CD4-positive, alpha-beta T cell treated with Interleukin-17A for 4 hours (primary cell): ENCODE results near the gene NES.

ENCODE experiments used
- DNase-seq: peaks from one replicate; pipeline ENCODE4 v3.0.0-alpha.2; 2020; ENCODE audit warnings: mixed read lengths

Gene NES

DNA sequence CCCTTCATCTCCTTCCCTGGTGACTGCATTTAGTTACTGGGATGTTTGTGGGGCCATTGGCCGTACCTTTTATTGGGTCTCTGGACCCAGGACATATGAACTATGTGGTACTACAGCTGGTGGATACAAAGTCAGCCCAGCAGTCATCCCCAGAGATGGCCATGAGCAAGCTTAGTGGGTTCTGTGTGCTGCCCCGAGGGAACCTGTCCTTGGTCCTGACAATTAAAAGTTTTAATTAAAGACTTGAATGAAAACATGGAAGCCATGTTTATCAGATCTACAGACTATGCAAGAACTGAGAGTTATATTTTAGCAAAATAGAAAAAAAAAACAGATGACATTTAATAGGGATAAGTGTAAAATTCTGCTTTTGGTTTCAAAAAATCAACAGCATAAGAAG is 2.8 kb upstream of the NES start:
- no peak for DNase-seq

DNA sequence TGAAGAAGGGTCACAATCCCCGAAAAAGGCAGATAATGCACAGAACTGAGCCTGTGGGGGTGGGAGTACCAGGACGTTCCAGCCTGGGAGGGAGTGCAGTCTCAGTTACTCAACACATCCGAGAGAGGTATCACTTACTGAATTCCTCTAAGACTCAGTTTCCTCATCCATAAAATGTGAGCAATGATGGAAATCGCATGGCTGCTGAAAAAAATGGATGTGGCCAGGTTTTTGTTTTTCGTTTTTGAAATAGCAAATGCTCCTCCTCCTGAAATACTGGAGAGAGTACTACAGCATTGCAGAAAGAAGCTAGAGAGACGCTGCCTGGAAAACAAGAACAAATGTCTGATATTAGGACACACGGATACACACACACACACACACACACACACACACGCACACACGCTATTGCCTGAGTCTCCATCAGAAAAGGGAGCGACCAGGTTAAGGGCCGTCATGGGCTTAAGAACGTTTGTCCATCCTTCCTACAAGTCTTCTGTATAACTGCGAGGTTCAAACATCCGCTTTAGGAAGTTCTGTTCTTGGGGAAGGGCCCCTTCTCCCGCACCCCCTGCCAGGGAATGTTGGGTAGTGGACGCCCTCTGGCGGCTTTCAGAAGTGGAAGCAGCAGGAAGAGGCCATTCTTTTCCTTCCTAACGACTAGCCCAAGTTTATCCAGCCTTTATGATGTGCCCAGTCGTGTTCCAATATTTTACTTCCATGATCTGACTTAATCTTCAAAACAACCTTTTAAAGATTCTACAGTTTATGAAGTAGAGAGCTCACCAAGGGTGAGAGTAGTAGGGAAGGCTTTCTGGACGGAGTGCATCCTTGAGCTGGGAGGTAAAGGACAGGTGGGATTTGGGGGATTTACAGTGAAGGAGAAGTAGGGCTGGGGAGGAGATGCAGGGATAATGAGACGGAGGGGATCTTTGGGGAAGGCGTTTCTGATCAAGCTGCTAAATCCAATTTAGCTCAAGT is 699 bp upstream of the NES start:
- peak; percentile 51 for DNase-seq

DNA sequence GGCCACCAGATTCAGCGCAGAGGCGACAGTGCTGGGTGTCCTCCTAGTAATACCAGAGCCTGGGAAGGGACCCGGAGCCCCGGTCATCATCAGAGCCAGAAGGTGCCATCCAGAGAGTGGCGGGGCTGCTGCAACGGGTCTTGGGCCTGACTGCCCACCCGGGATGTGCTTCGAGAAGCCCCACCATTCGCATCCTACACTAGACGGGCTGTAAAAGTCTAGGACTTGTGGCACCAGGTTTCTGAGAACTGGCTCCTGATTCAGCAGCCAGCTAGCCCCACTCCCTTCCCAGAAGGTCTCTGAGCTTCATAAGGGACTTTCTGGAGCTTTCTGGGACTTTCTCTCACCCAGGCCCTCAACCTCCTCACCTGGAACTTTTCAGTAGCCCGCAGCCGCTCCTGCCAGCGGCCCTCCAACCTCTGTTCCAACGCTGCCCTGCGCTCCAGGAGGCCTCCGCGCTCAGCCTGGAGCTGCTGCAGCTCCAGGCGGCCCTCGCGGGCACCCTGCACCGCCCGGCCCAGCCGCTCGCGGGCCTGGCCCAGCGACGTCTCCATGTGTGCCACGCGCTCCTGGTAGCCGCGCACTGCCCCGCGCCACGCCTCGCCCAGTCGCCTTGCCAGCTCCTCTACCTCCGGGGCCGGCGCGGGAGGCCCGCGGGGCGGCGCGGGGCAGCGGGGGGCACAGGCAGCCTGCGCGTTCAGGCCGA is 940 bp downstream of the NES start:
- no peak for DNase-seq

DNA sequence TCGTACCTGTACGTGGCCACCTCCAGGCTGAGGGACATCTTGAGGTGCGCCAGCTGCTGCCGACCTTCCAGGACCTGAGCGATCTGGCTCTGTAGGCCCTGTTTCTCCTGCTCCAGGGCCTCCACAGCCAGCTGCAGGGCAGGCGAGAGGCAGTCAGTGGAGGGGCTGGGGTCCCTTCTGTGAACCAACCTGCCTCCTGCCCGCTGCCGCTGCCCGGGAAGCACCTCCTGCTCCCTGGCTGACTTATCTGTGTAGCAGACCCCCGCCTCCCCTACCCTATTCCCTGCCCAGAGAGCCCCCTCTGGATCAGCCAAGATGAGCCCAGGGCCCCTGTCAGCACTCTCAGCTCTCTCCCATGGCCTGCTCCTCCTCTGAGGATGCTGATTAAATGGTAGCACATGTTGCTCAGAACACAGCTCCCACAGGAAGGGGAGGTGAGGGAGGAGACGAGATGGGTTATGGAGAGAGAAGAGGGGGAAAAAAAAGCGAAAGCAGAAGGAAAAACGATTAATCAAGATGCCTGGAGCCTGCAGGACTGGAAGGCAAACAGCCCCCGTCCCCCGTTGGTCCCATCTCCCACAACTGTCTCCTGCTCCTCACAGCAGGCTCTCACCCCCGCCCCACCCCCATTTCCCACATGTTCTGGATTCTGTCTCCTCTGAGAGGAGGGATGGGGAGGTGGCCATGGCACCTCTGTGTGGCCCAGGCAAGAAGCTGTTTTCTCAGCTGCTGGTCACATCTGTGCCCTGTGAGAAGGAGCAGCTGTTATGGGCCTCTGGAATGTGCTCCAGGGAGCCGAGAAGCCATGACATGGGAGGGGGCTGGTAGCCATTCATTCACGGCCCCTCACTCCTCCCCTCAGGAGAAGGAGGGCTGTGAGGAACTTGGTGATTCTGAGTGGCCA is 1.7 kb downstream of the NES start:
- no peak for DNase-seq

DNA sequence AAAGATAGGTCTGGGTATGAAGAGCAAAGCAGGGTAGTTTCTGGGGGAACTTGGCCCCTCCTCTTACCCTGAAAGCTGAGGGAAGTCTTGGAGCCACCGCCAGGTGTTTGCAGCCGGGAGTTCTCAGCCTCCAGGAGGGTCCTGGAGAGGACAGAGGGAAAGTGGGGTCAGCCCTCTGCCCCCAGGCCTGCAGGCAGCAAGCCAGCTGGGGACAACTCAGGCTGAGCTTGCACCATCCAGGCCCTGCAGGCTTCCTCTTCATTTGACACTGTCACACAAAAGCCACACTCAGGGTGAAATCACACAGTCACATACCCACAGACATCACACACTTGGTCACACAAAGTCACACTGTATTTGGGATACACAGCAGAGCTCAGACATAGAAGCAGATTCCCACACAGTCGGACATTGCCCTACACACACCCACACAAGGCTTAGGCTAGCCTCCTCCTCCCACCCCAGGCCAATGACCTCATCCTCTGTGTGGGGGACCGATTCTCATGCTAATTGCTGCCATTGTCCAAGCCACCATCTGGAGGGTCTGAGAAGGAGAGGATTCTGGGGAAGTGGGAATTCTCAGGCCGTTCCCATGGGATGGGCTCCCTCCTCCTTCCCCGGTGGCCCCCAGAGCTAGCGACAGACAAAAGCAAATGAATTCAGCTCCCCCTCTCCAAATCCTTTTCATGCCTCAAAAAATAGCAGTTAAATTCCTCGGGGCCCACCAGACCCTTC is 3.7 kb downstream of the NES start:
- DNase-seq, result no peak

DNA sequence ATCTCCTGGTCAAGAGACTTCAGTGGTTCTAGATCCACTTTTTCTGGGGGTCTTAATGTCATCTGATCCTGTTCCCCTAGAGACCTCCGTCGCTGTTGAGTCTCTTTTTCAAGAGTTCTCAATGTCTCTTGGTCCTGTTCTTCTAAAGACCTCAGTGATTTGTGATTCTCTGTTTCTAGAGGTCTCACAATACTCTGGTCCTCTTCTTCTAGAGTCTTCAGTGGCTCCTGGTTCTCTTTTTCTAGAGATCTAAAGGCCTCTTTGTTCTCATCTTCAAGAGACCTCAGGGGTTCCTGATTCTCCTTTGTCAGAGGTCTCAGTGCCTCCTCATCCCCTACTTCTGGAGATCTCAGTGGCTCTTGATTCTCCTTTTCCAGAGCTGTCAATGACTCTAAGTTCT is 5.4 kb downstream of the NES start:
- no peak for DNase-seq

DNA sequence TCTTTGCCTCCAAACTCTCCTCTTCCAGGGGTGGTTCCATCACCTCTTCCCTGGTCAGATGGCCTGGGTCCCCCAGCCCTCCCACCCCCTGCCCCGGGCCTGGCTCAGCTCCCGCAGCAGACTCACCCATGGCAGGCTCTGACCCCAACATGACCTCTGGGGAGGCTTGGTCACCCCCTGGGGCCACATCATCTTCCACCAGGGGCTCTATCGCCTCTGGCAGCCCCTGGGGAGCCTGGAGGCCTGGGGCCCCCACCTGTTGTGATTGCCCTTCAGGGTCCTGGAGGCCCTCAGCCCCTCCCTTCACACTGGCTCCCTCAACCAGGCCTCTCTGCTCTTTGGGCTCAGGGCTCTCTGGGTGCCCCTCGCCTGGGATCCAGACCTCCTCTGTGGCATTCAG is 6.4 kb downstream of the NES start:
- DNase-seq, result no peak

DNA sequence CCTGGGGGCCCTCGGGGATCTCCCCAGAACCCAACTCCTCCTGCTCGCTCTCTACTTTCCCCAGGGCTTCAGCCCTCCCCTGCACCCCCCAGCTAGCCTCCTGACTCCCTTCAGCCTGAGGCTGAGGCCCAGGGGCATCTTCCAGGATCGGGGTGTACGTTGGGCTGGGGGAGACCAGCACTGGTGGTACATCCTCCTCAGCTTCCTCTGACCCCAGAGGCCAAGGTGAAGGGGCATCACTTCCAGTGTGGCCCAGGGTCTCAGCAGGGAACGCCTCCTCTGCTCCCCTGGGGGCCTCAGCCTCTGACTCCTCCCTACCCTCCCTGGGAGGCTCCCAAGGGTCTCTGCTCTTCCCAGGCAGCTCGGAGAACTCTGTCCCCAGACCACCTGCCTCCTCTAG is 6.8 kb downstream of the NES start:
- no peak for DNase-seq

DNA sequence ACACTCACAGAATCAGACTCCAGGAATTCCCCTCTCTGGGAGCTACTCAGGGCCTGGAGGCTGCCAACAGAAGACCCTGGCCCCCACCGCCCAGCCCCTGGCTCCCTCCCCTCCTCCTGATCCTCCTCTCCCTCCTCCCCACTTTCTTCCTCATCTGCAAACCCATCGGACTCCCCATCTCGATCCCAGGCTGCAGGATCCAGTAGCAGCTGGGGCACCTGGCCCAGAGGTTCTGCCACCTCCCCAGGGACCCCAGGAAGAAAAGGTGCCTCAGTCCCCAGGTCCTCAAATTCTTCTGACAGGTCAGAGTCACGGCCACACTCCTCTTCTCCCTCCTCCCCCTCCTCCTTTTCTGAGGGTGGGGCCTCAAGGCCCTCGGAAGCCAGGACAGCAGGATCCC is 7.4 kb downstream of the NES start:
- no peak for DNase-seq

DNA sequence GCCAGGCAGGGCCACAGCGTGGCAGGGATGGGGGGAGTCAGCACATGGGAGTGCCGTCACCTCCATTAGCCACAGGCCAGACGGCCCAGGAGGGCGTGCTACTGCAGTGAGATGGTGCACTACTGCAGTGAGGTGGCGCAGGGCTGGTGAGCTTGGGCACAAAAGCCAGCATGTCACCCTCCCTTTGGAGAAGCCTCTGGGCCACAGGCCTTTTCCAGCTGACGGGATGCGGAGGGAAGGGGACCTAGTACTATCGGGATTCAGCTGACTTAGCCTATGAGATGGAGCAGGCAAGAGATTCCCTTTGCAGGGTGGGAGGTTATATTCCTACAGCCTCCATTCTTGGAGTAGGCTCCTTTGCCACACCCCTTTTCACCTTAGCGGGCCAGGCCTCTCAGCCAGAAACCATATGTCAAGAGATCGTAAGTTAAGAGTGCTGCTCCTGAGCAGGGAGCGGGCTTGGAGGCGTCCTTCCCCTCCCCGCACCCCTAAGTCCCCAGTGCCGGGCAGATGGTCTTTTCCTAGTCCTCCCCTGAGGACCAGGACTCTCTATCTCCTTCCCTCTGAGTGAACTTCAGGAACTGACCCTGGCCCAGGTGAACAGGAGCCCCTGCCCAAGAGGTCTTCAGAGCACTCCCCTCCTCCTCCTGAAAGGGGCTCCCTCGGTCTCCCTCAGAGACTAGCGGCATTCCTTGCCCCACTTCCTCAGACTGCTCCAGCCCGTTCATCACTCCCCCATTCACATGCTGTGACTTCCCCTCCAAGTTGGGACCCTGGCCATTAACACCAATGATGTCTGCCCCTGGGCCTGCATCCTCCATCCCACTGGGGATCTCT is 8.2 kb downstream of the NES start:
- DNase-seq, result no peak

DNA sequence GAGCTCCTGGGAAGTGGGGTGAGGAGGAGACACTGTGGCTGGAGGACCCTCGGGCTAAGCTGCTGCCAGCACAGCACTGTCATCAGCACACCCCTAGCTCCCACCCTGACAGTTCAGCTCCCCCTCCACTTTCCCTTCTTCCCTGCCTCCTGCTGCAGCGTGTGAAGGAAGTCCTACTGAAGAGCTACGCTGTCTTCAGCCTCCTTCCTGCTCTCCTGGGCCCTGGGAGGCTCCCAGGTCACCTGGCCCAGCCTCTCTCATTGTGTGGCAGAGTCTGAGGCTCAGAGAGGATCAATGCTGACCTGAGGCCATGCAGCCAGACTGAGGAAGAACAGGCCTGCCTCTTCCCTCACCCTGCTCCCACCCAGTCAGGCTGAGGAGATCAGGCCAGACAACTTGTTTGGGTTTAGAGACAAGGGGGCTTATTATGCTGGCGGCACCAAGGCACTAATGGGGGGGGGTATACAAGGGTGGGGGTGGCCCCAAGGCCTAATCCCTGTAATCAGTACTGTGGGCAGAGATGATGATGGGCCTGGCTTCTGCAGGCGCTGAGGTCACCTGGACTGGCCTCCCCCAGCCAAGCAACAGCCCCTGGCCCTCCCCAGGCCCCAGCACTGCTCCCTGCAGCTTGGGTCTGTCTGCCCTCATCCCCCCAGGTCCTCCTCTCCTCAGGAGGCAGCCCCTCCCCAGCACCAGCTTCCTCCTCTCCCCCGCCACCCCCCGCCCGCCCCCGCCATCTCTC is 9.1 kb downstream of the NES start:
- no peak for DNase-seq

DNA sequence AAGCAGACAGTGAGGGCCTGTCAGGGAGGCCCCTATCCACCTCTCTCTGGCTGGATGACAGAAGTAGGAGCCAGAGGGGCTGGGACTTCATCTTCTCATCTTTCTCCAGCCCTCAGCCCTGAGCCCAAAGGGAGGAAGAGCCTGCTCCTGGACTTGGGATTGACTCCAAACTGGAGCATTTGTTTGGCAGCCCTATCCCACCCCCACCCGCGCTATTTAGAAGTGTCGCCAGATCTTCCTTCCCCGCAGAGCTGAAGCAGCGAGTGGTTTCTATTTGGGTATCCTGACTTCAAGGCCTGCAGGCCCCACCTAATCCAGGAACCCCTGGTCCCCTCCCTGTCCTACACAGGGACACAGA is 9.6 kb downstream of the NES start:
- DNase-seq, result no peak

DNA sequence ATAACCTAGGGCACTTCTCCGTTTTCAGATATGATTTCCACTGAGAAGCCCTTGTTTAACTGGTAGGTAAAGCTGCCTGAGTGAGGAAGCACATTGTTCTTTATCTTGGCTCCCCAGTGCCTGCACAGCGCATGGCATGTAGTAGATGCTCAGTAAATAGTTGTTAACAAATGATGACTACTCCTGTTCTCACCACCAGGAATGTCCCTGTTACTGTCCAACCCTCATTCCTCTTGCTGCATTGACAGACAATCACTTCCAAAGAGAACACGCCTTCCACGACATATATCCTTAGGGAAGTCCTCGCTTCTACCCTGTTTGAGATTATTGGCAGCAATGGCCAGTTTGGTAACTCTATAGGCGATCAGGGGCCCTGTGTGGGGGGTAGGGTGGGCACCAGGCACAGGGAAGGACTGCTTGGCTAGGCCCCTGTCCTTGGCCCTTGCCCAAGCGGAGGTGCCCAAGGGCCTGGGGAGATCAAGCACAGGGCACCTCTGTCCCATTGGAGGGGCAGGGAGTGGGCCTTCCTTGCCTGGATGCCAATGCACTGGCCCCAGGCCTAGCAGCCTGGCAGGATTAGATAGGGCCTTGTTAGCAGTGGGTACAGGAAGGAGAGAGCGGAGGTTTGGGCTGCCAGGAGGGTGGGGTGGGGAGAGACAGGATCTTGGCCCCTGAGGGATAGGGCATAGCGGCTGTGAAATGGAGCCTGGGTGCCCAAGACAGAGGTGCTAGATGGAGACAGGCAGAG is 10.2 kb downstream of the NES start:
- DNase-seq, result no peak

DNA sequence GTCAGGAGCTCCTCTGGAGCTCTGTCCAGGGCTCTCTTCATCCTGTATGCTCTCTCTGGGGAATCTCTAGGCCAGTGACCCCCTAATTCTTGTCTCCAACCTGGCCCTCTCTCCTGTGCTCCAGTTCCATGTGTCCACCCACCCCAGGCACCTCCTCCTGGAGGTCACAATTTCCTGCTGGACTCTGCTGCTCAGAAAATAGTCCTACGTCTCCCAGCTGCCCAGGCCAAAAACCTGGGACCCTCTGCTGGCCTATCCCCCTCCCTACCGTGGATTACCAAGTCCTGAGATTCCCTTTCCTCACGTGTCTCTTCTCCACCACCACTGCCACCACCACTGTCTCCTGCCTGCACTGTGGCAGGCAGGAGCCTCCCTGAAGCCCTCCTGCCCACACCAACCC is 11.7 kb downstream of the NES start:
- DNase-seq, result no peak

DNA sequence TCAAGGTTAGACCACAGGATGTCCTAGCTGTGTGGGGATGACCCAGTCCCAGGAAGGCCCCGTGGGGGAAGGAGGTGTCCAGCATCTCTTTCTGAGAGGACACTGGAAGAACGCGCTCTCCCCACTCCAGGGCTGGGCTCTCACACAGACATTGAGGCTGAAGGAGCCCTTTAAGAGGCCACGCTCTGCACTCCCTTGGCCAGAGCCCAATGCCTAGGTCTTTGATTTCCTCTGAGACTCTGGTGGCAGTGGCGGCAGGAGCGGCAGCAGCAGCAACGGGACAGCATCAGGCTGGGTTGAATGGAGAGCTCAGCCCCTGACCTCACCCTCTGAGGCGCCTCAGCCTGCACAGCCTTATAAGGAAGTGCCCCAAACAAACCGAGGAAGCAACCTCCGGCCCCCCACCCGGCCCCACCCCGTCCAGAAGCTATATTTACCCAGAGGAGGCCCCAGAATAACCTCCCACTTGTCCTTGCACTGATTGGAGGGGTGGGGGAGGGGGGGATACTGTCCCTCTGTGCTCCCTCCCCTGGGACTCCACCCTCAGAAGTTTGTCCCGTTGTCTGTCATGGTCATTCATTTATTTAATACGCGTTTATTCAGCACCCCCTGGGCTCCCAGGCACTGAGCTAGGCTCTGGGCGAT is 12.3 kb downstream of the NES start:
- DNase-seq, result no peak

DNA sequence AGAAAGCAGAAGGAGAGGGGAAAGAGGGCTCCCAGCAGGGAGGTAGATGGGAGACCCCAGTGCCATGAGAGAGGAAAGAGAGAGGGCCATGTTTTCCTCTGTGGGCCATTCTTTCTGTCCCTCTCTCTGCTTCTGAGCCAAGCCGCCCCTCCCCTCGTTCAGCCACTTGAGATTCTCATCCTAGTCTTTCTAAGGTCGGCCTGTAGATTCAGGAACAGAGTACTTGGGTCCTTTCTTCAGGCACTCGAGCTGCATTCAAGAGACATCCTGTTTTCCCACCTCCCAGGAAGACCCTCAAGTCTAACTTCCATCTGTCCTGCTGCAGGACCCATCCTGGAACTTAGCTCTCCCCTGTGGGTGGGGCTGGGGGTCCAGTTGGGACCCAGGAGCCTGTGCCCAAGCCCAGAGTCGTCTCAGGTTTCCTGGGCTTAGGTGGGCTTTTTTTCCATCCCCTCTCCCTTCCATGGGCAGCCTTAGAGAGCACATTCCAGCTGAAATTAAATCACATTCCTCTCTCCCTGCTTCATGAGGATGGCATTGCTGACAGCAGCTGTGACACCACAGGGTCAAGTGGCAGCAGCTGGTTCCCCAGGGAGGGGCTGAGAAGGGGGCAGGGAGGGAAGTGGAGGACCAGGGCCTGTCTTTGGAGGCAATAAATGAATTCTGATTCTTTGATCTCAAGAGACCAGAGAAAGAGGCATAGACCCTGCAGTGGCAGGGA is 13.0 kb downstream of the NES start:
- no peak for DNase-seq

DNA sequence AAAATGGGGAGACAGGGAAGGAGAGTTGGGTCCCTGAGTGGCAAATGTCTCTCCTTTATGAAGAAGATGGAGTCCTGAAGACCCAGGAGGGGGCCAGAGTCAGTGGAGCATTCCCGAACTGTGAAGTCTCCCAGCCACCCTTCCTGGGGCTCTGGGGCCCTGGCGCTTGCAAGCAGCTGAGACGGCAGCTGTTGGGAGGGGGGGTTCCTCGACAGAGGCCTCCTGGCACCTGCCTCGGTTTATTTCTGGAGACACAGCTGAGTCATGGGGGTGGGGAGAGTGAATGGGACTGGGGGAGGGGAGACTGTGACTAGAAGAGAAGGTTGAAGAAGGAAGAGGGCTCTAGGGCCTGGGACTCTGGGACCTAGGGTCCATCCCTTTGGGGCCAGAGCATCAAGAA is 14.0 kb downstream of the NES start:
- DNase-seq, result no peak

DNA sequence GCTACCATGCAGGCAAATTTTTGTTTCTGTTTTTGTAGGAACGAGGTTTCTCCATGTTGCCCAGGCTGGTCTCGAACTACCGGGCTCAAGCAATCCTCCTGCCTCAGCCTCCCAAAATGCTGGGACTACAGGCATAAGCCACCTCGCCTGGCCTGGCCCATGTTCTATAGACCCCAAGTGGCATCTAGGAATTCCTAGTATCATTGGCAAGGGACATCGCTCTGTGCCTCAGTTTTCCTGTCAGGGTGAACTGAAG is 14.5 kb downstream of the NES start:
- DNase-seq, result no peak
